ENCODE data around the gene SMARCE1.

Gene SMARCE1

DNA sequence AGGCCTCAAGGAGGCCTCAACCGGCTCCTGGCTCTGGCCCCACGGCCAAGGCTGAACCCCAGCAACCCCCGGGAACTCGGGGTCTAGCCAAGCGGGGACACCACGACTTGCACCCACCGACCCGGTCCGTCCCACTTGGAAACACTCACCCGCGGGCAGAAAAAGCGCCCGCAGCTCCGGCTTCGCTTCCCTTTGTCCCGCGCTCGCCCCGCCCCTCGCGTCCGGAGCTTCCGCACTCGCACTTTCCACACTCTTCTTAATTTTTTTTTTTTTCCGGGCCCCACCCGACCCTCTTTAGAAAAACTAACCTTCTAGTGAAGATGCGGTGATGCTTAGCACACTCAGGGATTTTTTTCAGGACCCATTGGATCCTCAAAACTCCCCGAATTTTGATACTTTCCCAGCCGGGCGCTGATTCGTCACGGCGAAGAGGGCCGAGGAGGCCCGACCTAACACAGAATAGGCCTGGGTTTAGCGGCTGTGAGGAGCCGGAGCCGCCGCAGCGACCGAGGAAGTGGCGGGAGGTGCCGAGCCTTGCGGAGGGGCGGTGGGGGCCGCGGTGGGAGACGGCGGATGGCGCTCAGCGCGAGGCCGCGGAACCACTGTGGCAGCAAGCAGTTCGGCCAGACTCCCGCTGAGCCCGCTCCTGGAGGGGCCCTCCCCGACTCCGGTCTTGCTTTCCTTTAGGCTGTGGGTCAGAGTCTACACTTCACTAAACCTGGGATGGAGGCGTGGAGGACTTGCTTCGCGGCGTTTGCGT, at the start of gene SMARCE1:
TSS of gene SMARCE1 (minus strand) at position 195 of the 760 bp plus-strand sequence. CDS start 2,016 bp downstream, outside the sequence.
- Histone ChIP-seq H3K9ac (ENCODE audit: low read depth, low read length) (peak within 1 kb of the TSS; percentile 96), H3K27me3 (ENCODE audit: control insufficient read depth, insufficient read depth, low read length) (no peaks in the 10 kb centered on the region), H3K36me3 (ENCODE audit: control insufficient read depth, insufficient read depth, low read length) (no peaks in the 10 kb centered on the region), H3K9me3 (ENCODE audit: control insufficient read depth, insufficient read depth, low read length) (no peaks in the 10 kb centered on the region), H3K4me3 (ENCODE audit: low read depth, low read length) (peak within 1 kb of the TSS; percentile 92), H3K4me1 (ENCODE audit: control insufficient read depth, insufficient read depth, low read length) (peaks cover 3% of the 10 kb centered on the region)

DNA sequence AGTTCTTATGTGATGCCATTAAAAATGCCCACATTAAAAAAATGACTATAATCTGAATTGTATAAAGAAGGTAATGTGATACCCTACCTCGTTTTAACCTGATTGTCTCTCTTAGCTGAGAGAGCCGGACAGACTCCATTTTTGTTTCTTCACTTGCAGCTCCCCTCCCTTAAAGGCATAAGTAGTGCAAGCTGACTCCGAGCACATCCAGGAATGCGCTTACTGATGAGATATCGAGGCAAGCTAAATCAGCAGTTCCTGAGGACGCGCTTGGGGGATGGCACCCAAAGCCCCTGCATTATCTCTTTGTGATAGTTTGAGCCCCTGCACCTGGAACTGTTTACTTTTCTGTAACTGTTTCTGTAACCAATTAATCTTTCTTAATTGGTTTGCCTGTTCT, 49.7 kb upstream of the SMARCE1 start:
- H3K4me3 ChIP-seq (ENCODE audit: low read depth, low read length): no peak overlapping the region
- H3K4me1 ChIP-seq (ENCODE audit: control insufficient read depth, insufficient read depth, low read length): no peaks in the 10 kb centered on the region
- no peaks in the 10 kb centered on the region for H3K9me3 ChIP-seq (ENCODE audit: control insufficient read depth, insufficient read depth, low read length)
- H3K9ac ChIP-seq (ENCODE audit: low read depth, low read length): no peak overlapping the region
- H3K36me3 ChIP-seq (ENCODE audit: control insufficient read depth, insufficient read depth, low read length): no peaks in the 10 kb centered on the region
- no peaks in the 10 kb centered on the region for H3K27me3 ChIP-seq (ENCODE audit: control insufficient read depth, insufficient read depth, low read length)

DNA sequence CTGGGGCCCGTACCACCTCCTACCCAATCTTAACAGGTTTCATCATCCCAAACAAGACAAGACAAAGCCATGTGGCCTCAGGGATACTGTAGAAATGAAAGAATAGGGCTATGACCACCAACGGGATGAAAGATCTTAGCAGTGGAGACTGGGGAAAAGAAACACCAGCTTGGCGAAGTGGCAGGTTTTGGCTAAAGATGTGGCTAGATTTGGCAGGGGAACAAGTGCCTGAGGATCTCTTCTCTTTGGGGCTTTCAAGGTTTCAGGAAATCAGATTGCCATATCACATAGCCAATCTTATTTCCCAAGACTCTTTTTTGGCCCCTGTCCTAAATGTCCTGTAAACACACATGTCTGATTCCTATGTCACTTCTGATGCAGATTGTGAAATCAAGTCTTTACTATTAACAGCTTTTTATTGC, 49.0 kb upstream of the SMARCE1 start:
- Histone ChIP-seq H3K36me3 (ENCODE audit: control insufficient read depth, insufficient read depth, low read length) (no peaks in the 10 kb centered on the region), H3K4me3 (ENCODE audit: low read depth, low read length) (no peak overlapping the region), H3K27me3 (ENCODE audit: control insufficient read depth, insufficient read depth, low read length) (no peaks in the 10 kb centered on the region), H3K4me1 (ENCODE audit: control insufficient read depth, insufficient read depth, low read length) (no peaks in the 10 kb centered on the region), H3K9me3 (ENCODE audit: control insufficient read depth, insufficient read depth, low read length) (no peaks in the 10 kb centered on the region), H3K9ac (ENCODE audit: low read depth, low read length) (no peak overlapping the region)

DNA sequence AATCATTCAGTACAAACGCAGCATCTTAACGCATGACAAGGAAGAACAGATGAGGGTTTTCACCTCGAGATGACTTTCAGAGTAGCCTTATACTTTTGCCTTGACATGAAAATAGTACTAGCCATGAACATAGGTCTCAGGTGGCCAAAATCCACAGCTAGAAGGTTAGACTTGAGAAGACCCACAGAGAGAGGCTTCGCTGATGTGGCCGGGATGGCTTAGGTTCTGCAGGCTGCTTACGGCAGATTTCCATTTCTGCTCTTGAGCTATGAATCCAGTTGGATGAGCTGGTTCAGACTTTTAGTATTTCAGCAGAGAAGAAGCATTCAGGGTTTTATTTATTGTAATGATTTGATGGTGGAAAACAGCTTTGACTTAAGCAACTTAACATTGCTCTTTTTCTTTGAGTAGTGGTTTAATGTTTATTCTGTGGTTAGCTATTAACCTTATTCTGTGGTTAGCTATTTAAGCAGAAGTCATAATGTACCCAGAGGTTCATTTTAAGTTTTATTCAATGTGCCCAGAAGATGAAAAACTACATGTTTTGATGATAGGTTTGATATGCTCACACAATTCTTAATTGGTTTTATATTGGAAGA, 48.4 kb upstream of the SMARCE1 start:
- Histone ChIP-seq H3K4me3 (ENCODE audit: low read depth, low read length) (no peak overlapping the region), H3K4me1 (ENCODE audit: control insufficient read depth, insufficient read depth, low read length) (no peaks in the 10 kb centered on the region), H3K36me3 (ENCODE audit: control insufficient read depth, insufficient read depth, low read length) (no peaks in the 10 kb centered on the region), H3K9ac (ENCODE audit: low read depth, low read length) (no peak overlapping the region), H3K9me3 (ENCODE audit: control insufficient read depth, insufficient read depth, low read length) (no peaks in the 10 kb centered on the region), H3K27me3 (ENCODE audit: control insufficient read depth, insufficient read depth, low read length) (no peaks in the 10 kb centered on the region)

DNA sequence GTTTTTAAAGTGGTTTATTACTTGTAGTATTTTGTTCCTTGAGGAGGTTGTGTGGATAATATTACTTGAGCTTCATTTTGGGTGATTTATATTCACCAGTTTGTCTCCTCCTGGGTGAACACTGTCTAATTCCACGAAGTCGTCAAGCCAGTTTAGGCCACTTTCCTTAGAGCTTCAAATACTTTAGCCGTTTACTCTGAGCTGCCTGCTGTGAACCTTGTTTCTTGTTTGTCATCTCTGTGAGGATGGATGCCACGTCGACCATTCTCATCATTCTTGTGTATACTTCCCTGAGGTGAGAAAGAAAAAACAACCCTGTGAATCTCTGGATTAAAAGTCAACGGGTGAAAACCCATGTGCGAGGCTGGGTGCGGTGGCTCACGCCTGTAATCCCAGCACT, 47.0 kb upstream of the SMARCE1 start:
- H3K36me3 ChIP-seq (ENCODE audit: control insufficient read depth, insufficient read depth, low read length): no peaks in the 10 kb centered on the region
- no peak overlapping the region for H3K4me3 ChIP-seq (ENCODE audit: low read depth, low read length)
- no peak overlapping the region for H3K9ac ChIP-seq (ENCODE audit: low read depth, low read length)
- no peaks in the 10 kb centered on the region for H3K4me1 ChIP-seq (ENCODE audit: control insufficient read depth, insufficient read depth, low read length)
- H3K9me3 ChIP-seq (ENCODE audit: control insufficient read depth, insufficient read depth, low read length): no peaks in the 10 kb centered on the region
- no peaks in the 10 kb centered on the region for H3K27me3 ChIP-seq (ENCODE audit: control insufficient read depth, insufficient read depth, low read length)

DNA sequence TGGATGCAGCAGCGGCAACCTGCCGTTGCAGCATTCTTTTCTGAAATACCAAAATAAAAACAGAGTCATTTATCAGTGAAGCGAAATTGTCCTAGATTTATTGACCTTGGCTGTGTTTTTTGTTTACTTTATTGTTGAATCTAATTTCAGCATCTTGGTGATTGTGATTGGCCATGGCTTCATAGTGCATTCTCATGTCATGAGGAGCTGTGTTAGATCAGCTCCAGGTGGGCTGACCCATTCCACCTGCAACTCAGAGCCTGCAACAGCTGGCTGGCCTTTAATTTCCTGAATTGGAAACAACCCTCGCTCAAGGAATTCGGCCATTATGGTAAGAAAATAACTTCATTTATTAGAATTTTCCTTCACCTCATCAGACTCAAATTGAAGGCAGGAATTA, 39.5 kb upstream of the SMARCE1 start:
- Histone ChIP-seq H3K4me3 (ENCODE audit: low read depth, low read length) (no peak overlapping the region), H3K36me3 (ENCODE audit: control insufficient read depth, insufficient read depth, low read length) (no peaks in the 10 kb centered on the region), H3K9me3 (ENCODE audit: control insufficient read depth, insufficient read depth, low read length) (no peaks in the 10 kb centered on the region), H3K27me3 (ENCODE audit: control insufficient read depth, insufficient read depth, low read length) (no peaks in the 10 kb centered on the region), H3K4me1 (ENCODE audit: control insufficient read depth, insufficient read depth, low read length) (no peaks in the 10 kb centered on the region), H3K9ac (ENCODE audit: low read depth, low read length) (no peak overlapping the region)

DNA sequence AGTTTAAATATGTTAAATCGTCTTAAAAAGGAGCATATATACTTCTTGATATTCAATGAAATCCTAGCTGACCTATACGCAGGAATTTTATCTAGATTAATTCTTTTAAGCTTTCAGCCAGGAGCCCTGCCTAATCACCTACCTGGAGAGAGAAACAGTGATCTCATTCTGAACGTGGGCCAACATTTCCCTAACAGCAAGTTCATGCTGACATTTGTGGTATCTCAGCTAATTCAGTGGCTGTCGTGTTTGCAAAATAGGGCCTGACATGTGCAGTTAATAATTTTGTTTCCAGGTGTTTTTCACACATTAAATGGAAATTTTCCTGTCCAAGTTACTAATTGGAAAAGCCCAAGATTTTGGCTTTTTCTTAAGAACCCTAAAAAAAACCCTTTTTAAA, 38.6 kb upstream of the SMARCE1 start:
- Histone ChIP-seq H3K27me3 (ENCODE audit: control insufficient read depth, insufficient read depth, low read length) (no peaks in the 10 kb centered on the region), H3K4me1 (ENCODE audit: control insufficient read depth, insufficient read depth, low read length) (no peaks in the 10 kb centered on the region), H3K9me3 (ENCODE audit: control insufficient read depth, insufficient read depth, low read length) (no peaks in the 10 kb centered on the region), H3K4me3 (ENCODE audit: low read depth, low read length) (no peak overlapping the region), H3K9ac (ENCODE audit: low read depth, low read length) (no peak overlapping the region), H3K36me3 (ENCODE audit: control insufficient read depth, insufficient read depth, low read length) (no peaks in the 10 kb centered on the region)

DNA sequence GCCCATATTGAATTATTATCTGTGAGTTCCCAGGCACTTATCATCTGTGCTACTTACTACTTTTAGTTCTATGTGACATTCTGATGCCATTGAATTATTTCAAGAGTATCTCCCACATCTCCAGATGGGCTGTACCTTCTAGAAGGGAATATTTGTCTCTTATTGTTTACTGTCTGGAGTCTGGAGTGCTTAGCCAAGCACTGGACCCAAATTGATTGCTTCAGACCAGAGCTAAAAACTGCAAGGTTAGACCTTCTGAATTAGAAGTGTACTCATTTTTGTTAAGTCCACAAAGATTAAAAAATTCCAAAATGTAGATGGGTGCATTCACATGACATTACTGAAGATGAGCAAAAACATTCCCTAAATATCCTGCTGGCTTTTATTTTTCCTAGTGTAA, 33.4 kb upstream of the SMARCE1 start:
- no peaks in the 10 kb centered on the region for H3K4me1 ChIP-seq (ENCODE audit: control insufficient read depth, insufficient read depth, low read length)
- H3K36me3 ChIP-seq (ENCODE audit: control insufficient read depth, insufficient read depth, low read length): no peaks in the 10 kb centered on the region
- no peak overlapping the region for H3K4me3 ChIP-seq (ENCODE audit: low read depth, low read length)
- H3K9me3 ChIP-seq (ENCODE audit: control insufficient read depth, insufficient read depth, low read length): no peaks in the 10 kb centered on the region
- no peak overlapping the region for H3K9ac ChIP-seq (ENCODE audit: low read depth, low read length)
- no peaks in the 10 kb centered on the region for H3K27me3 ChIP-seq (ENCODE audit: control insufficient read depth, insufficient read depth, low read length)

DNA sequence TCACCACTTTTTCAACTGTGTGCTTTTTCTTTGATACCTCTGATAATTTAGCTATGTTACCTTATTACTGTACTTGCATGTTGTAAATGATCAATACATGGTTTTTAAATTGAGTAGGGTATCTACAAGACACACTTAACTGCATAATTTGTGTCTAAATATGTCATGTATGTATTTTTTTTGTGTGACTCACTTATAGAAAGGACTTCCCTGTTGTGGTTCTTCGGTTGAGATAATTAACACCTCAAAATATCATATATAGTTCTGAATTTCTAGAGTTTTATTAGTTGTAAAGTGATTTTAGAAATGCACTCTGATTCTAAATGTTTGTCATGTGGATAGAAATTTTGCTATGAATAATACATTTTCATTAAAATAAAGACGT, 31.9 kb upstream of the SMARCE1 start:
- Histone ChIP-seq H3K36me3 (ENCODE audit: control insufficient read depth, insufficient read depth, low read length) (no peaks in the 10 kb centered on the region), H3K27me3 (ENCODE audit: control insufficient read depth, insufficient read depth, low read length) (no peaks in the 10 kb centered on the region)

DNA sequence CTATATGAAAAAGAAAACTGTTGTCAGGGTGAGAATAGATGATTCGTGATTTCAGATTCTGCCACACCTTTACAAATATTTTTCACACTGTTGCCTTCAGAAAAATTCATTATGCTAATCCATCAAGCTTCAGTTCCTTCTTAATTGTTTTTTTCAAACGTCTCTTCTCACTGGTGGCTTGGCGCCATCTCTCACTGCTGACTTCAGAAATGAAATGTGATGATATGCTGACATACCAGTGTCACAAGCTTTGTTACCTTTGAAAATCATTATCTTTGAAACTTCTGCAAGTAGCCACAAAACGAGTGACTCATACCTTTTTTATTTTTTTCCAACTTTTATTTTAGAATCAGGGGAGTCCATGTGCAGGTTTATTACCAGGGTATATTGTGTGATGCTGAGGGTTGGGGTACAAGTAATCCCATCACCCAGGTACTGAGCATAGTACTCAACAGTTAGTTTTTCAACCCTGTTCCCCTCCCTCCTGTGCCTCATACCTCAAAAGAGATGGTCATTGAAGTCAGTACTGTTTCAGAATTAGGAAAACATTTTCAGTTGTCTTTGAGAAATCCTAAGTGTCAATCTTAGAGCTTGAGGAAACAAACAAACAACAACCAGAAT, 31.4 kb upstream of the SMARCE1 start:
- Histone ChIP-seq H3K4me1 (ENCODE audit: control insufficient read depth, insufficient read depth, low read length) (no peaks in the 10 kb centered on the region), H3K9me3 (ENCODE audit: control insufficient read depth, insufficient read depth, low read length) (no peaks in the 10 kb centered on the region), H3K27me3 (ENCODE audit: control insufficient read depth, insufficient read depth, low read length) (no peaks in the 10 kb centered on the region), H3K4me3 (ENCODE audit: low read depth, low read length) (no peak overlapping the region), H3K9ac (ENCODE audit: low read depth, low read length) (no peak overlapping the region), H3K36me3 (ENCODE audit: control insufficient read depth, insufficient read depth, low read length) (no peaks in the 10 kb centered on the region)

More for the DNA sequence above, 31.9 kb upstream of the SMARCE1 start:
- Histone ChIP-seq H3K9me3 (ENCODE audit: control insufficient read depth, insufficient read depth, low read length) (no peaks in the 10 kb centered on the region), H3K4me3 (ENCODE audit: low read depth, low read length) (no peak overlapping the region), H3K9ac (ENCODE audit: low read depth, low read length) (no peak overlapping the region), H3K4me1 (ENCODE audit: control insufficient read depth, insufficient read depth, low read length) (no peaks in the 10 kb centered on the region)

DNA sequence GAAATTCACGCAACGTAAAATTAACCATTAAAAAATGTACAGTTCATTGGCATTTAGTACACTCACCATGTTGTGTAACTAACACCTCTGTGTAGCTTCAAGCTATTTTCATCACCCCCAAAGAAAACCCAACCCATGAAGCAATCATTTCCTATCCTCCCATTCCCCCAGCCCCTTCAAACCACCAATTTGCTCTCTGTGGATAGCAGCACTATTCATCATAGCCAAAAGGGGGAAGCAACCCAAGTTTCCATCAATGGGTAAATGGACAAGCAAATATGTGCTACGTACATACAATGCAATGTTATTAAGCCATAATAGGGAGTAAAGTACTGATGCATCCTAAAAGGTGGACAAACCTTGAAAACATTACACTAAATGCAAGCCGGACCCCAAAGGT, 28.3 kb upstream of the SMARCE1 start:
- no peaks in the 10 kb centered on the region for H3K9me3 ChIP-seq (ENCODE audit: control insufficient read depth, insufficient read depth, low read length)
- no peaks in the 10 kb centered on the region for H3K36me3 ChIP-seq (ENCODE audit: control insufficient read depth, insufficient read depth, low read length)
- no peaks in the 10 kb centered on the region for H3K27me3 ChIP-seq (ENCODE audit: control insufficient read depth, insufficient read depth, low read length)
- no peak overlapping the region for H3K9ac ChIP-seq (ENCODE audit: low read depth, low read length)
- H3K4me3 ChIP-seq (ENCODE audit: low read depth, low read length): no peak overlapping the region
- peaks cover 6% of the 10 kb centered on the region for H3K4me1 ChIP-seq (ENCODE audit: control insufficient read depth, insufficient read depth, low read length)

DNA sequence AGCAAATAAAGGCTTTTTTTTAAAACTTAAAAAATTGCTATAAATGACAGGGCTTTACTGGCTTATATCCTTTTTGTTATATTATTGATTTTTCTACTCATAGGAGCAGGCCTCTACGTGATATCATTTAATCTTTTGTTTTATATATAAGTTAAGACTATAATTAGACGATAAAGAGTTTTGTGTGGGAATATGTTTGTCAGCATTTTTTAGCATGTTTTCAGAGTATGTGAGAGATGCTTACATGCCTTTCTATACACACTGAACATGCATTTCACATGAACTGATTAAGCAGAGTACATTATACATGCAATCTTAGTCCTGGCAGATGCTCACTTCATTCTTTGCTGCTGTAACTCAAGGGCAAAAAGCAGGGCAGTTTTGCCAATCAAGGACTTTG, 25.0 kb upstream of the SMARCE1 start:
- H3K9ac ChIP-seq (ENCODE audit: low read depth, low read length): no peak overlapping the region
- peaks cover 8% of the 10 kb centered on the region for H3K4me1 ChIP-seq (ENCODE audit: control insufficient read depth, insufficient read depth, low read length)
- H3K27me3 ChIP-seq (ENCODE audit: control insufficient read depth, insufficient read depth, low read length): no peaks in the 10 kb centered on the region
- no peaks in the 10 kb centered on the region for H3K9me3 ChIP-seq (ENCODE audit: control insufficient read depth, insufficient read depth, low read length)
- H3K4me3 ChIP-seq (ENCODE audit: low read depth, low read length): no peak overlapping the region
- H3K36me3 ChIP-seq (ENCODE audit: control insufficient read depth, insufficient read depth, low read length): no peaks in the 10 kb centered on the region
